ENCODE results near the gene ISL2.
"Not testable (repeated sequence)": the region's sequence is repeated elsewhere in the genome, so short reads cannot be mapped to it uniquely, and the experiment has no call there.

ISL2 gene

GRCh38 chr15:76336254-76337058 is at the start of gene ISL2:
Gene ISL2, plus strand, starts transcription at chr15:76336773. Its CDS starts 111 bp downstream, at chr15:76336884.
- DNase-seq: peak; percentile 54

GRCh38 chr15:76289582-76289981 is 47.0 kb upstream of the ISL2 start:
- DNase-seq: no peak

- DNase-seq: no peak
Measured at GRCh38 chr15:76293361-76293760, 43.2 kb upstream of the ISL2 start.

- DNase-seq: not testable (repeated sequence)
Measured at GRCh38 chr15:76294463-76294862, 42.1 kb upstream of the ISL2 start.

GRCh38 chr15:76296849-76297248 is 39.7 kb upstream of the ISL2 start:
- no peak for DNase-seq

- DNase-seq: not testable (repeated sequence)
Measured at GRCh38 chr15:76297951-76298350, 38.6 kb upstream of the ISL2 start.

GRCh38 chr15:76298986-76299385 is 37.6 kb upstream of the ISL2 start:
- no peak for DNase-seq

GRCh38 chr15:76299786-76300185 is 36.8 kb upstream of the ISL2 start:
- DNase-seq: no peak

- DNase-seq: no peak
Measured at GRCh38 chr15:76303909-76304308, 32.7 kb upstream of the ISL2 start.

- DNase-seq: no peak
Measured at GRCh38 chr15:76309601-76310330, 26.8 kb upstream of the ISL2 start.

- peak; percentile 18 for DNase-seq
Measured at GRCh38 chr15:76310475-76311099, 26.0 kb upstream of the ISL2 start.

GRCh38 chr15:76311100-76311953 is 25.2 kb upstream of the ISL2 start, which contains the start of gene ETFA:
Gene ETFA, minus strand, starts transcription at chr15:76311469. Its CDS starts 81 bp downstream, at chr15:76311388.
- peak; percentile 91 for DNase-seq

- DNase-seq: no peak
Measured at GRCh38 chr15:76312540-76313174, 23.9 kb upstream of the ISL2 start.

- not testable (repeated sequence) for DNase-seq
Measured at GRCh38 chr15:76313175-76313567, 23.4 kb upstream of the ISL2 start.

GRCh38 chr15:76313731-76314130 is 22.8 kb upstream of the ISL2 start:
- DNase-seq: no peak

- DNase-seq: no peak
Measured at GRCh38 chr15:76320012-76320411, 16.6 kb upstream of the ISL2 start.

- no peak for DNase-seq
Measured at GRCh38 chr15:76321171-76321570, 15.4 kb upstream of the ISL2 start.

- no peak for DNase-seq
Measured at GRCh38 chr15:76321602-76322001, 15.0 kb upstream of the ISL2 start.

- no peak for DNase-seq
Measured at GRCh38 chr15:76324066-76324465, 12.5 kb upstream of the ISL2 start.

- no peak for DNase-seq
Measured at GRCh38 chr15:76325704-76326103, 10.9 kb upstream of the ISL2 start.

GRCh38 chr15:76327191-76328105 is 9.1 kb upstream of the ISL2 start:
- DNase-seq: no peak

All from CD4-positive, alpha-beta T cell treated with Interleukin-17A for 4 hours (primary cell).